ENCODE measurements around the gene LIN9.
"Not testable (repeated sequence)": the region's sequence is repeated elsewhere in the genome, so short reads cannot be mapped to it uniquely, and the experiment has no call there.

Gene LIN9, protein sequence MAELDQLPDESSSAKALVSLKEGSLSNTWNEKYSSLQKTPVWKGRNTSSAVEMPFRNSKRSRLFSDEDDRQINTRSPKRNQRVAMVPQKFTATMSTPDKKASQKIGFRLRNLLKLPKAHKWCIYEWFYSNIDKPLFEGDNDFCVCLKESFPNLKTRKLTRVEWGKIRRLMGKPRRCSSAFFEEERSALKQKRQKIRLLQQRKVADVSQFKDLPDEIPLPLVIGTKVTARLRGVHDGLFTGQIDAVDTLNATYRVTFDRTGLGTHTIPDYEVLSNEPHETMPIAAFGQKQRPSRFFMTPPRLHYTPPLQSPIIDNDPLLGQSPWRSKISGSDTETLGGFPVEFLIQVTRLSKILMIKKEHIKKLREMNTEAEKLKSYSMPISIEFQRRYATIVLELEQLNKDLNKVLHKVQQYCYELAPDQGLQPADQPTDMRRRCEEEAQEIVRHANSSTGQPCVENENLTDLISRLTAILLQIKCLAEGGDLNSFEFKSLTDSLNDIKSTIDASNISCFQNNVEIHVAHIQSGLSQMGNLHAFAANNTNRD

DNA sequence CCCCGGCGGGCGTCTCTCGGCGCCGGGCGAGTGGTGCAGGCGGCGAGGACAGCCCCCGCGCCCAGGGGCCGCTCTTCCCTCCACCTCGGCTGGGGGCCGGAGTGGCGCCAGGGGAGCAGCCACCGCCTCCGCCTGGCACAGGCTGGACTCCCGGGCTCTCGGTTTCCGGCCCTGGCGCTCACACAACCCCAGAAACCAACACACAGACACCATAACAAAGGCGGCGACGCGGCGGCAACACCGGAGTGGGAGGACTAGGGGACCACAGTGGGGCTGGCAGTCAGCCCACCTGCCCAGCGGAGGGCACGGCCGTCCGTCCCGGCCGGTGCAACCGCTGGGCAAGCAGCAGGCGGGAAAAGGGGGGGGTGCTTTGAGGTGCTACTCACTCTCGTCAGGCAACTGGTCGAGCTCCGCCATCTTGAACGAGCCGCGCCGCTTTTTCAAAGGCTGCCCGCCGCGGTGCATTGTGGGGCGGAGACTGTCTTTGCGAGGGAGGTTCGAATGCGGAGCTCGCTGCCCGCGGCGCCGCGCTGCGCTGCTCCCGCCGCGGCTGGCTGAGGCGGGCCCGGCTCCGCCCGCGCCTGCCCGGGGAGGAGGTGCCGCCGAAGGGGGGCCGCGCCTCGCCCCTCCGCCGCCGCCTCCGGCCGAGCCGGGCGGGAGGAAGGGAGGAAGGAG, at the start of gene LIN9:
TSS of gene LIN9 (minus strand) at position 442 of the 675 bp plus-strand sequence. CDS start at position 417, 25 bp downstream.
- peak; percentile 86 to 93 for DNase-seq

DNA sequence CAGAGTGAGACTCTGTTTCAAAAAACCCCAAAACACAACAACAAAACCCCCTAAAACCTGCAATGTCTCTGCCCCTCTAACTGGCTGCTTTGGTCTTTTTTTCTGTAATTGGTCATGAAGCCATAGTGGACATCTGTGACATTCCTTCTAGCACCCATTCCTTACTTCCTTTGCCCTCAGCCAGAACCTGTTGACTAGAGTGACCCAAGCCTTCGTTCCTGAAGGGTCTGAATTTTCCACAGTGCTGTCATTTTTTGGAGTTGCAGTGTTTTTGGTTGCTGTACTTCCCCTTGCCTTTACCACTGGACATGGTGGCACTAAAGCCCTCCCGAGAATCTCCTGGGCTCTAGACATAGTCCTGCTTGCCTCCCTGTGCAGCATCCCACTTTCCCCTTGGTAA, 48.5 kb upstream of the LIN9 start:
- no peak for DNase-seq

DNA sequence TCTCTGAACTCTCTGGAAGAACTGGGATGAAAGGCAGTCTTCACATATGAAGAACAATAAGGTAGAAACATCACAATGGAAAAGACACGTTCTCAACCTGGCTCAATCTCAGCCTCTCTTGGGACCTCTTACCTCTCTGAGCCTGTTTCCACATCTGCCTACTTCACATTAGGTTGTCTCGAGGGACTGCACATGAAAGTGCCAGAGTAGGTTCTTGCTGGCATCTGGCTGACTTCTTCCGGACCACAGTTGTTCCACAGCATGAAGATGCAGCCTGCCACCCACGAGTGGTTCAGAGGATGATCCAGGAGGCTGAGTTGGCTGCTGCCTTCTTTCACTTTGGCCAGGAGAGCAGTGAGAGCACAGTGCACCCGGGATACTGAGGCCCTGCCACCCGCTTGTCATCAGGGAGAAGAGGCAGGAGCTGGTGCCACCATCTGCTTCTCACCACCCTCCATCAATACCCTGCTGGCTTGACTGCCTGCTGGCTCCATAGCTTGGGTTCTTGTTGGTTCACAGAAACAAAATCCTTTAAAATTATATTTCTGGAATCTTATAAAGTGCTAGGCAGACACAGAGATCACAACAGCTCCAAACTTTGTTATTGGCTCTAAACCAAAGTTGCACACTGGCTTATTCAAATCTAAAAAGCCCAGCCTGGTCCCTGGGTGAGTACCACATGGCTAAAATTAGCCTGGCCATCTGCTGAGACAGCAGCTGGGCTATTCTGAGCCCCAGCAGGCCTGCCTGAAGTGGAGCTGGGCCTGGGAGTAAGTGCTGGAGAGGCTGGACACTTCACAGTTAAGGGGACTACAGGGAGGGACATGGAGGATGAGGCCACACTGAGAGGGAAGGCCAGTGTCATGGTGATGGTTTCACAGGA, 46.9 kb upstream of the LIN9 start:
- no peak for DNase-seq

DNA sequence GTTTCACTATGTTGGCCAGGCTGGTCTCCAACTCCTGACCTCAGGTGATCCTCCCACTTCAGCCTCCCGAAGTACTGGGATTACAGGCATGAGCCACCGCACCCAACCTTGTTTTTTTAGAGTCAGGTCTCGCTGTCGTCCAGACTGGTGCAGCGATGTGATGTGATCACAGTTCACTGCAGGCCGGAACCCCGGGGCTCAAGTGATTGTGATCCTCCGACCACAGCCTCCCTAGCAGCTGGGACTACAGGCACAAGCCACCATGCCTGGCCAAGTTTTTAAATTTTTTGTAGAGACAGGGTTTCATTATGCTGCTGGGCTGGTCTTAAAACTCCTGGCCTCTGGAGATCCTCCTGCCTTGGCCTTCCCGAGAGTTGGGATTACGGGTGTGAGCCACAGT, 46.1 kb upstream of the LIN9 start:
- no peak for DNase-seq

DNA sequence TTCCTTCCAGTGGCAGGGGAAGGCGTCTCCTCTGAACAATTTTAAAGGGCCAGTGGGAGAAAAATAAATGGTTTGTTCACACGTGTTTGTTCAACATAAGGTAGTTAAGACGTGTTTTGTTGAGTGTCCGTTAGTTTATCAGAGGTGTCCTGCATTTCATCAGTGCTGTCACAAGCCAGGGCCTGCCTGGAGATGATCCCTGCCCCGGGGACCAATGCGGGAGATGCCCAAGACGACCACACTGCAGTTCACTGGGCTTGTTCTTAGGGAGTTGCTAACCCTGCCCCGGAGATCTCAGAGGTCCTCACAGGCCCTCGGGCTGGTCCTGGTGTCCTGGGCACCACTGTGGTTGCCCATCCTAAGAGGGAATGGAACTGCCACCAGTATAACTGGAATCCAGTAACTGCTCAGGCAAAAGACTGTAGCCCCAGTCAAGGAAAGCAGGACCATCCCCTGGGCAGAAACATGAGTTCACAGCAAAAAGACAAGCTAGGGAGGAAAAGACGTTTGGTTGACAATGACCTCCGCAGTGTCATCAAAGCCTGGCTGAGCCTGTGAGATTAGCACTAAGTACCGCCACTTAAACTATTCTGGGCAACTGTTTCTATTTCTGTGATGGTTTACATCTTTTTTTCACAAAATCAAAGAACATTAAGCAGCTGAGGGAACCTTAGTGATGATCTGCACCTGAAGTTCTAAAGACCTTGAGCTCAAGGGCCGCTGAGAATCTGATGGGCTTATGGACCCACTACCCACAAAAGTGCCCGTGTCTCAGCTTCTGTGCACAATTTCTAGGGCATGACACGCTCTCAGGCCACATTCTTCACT, 44.9 kb upstream of the LIN9 start:
- no peak for DNase-seq

DNA sequence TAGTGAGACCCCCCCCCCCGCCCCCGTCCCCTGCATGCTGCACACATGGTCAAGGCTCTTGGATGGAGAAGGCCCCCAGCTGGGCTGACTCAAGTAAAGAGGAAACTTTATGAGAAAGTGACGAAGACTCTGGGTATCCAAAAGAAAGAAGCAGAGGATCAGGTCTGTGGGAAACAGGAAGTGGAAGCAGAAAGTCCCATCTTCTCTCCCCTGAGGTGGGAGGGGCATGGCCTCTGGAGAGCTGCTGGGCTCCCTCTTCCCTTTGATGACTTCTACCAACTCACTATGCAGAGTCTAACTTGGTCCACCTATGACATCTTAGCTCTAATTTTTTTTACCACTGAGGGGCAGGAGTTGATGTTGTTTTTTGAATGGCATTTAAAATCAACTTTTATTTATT, 42.7 kb upstream of the LIN9 start:
- no peak for DNase-seq

DNA sequence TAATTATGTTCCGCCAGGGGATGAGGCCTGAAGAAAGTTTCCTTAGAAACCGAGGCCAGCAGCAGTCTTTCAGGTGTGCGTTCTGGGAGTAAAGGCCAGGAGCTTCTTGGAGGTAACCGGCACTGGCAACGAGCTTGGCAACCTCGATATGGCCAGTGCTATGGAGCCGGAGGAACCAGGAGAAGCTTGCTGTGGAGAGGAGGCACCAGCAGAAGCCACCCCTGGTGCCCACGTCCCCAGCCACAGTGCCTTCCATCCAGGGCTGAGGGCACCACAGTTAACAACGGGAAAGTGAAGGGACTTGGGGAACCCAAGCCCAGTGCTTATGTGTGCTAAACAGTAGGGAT, 41.5 kb upstream of the LIN9 start:
- DNase-seq: no peak

DNA sequence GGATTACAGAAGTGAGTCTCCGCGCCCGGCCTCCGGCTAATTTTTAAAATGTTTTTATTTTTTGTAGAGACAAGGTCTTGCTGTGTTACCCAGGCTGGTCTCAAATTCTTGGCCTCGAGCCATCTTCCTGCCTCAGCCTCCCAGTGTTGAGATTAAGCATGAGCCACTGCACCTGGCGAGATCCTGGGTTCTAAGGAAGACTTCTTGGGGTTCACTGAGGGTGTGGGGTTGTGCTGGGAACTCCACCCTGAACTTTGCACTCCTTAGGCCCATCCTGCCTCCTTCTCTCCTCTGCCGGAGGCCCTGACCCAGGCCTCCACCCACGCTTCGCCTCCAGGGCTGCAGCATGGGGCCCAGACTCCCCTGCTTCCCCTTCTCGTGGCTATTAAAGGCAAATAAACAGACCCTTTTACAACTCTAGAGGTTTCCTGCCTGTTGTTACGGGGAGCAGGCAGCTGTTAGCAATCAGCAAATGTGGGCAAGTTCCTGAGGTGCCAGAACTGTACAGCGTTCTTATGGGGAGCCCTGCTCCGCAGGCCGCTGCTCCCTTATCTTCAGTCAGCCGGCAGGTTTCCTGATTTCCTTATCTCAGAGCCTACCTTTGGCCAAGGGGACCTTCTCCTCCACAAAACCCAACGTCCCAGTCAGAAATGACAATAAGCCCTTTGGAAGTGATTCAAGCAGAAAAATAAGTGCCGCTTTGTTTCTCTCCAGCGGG, 41.0 kb upstream of the LIN9 start:
- no peak for DNase-seq

DNA sequence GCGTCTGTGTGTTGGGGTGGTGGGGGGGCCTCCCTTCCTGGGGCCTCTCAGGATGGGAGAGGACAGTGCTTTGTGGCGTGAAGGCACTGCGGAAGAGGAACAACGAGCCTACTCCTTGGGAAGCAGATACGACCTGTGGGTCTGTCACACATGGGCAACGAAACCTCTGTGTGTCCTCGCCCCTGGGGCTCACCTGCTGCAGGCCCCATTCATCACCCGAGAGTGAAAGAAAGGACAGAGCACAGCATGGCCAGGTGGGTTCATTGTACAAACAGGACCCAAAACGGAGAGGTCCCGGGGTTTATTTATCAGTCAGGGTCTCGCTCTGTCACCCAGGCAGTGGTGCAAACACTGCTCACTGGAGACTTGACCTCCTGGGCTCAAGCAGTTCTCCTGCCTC, 40.1 kb upstream of the LIN9 start:
- no peak for DNase-seq

DNA sequence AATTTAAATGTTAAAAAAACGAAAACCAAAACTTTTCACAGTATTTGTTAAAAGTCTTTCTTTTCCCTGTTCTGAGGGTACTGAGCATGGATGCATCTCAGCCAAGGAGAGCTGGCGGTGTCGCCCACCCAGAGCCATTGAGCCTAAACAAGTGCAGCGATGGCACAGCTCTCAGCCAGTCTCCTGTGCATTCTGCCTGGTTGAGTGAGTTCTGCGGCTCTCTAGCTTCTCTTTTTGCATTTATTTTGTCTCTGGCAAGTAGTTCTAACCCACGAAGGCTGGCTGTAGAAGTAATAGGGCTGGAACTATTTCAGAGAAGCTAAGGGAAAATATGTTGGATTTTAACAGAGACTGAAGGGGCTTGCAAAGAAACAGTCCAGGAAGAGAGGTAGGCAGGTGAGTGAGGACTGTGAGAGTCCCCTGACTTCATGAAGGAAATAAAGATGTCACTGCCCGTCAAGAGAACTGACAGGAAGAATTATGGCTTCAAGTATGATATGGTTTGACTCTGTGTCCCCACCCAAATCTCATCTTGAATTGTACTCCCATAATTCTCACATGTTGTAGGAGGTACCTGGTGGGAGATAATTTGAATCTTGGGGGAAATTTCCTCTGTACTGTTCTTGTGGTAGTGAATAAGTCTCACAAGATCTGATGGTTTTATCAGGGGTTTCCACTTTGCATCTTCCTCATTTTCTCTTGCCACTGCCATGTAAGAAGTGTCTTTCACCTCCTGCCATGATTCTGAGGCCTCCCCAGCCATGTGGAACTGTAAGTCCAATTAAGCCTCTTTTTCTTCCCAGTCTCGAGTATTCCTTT, 35.7 kb upstream of the LIN9 start:
- no peak for DNase-seq

DNA sequence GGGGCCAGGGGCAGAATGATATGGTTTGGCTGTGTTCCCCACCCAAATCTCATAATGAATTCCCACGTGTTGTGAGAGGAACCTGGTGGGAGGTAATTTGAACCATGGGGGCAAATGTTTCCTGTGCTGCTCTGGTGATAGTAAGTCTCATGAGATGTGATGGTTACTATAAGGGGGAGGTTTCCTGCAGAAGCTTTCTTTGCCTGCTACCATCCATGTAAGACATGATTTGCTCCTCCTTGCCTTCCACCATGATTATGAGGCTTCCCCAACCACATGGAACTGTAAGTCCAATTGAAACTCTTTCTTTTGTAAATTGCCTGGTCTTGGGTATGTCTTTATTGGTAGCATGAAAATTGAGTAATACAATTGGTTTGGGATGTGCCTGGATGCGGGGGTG, 33.7 kb upstream of the LIN9 start:
- DNase-seq: no peak

DNA sequence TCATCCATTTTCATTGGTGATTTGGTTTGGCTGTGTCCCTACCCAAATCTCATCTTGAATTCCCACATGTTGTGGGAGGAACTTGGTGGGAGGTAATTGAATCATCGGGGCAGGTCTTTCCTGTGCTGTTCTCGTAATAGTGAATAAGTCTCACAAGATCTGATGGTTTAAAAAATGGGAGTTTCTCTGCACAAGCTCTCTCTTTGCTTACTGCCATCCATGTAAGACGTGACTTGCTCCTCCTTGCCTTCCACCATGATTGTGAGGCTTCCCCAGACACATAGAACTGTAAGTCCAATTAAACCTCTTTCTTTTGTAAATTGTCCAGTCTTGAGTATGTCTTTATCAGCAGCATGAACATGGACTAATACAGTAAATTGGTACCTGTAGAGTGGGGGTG, 31.1 kb upstream of the LIN9 start:
- DNase-seq: not testable (repeated sequence)

DNA sequence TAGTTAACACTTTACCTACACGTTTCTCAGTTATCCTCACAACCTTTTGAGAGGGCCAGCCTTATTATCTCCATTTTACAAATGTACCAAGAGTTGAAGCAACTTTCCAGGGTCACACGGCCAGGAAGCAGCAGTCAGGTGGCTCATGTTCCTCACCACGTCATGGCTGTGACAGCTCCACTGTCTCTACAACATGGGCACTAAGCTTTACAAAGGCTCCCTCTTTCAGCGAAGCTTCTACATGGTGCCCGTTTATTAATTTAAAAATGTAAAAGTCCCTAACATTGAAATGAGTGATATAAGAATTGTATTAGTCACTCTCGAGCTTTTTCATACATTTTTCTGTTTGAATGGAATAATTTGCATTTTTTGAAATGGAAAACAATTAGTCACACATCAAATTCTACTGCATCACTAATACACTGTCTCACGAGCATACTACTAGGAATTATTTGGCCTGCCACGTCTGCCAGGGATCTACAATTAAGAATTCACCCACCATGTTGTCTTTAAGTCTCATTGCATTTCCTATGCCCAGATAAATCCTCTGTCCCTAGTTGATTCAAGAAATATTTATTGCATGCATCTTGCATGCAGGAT, 28.4 kb upstream of the LIN9 start:
- DNase-seq: no peak

DNA sequence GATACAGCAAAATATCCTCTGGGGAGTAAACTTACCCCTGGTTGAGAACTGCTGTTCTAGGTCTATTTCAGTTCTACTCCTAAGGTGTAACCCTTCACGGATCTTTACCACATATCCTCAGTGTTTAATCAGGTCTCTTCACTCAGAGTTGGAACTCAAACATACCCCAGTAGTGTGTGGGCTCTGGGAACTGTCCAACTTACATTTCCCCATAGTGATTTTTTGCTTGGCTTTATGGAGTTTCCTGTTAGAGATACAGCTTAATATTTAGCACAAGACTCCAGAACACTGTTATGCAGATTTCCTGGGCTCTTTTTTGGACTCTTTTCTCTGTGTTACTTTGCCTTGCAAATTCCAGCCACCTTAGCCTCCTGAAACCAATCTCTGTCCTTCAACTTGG, 26.7 kb upstream of the LIN9 start:
- no peak for DNase-seq

DNA sequence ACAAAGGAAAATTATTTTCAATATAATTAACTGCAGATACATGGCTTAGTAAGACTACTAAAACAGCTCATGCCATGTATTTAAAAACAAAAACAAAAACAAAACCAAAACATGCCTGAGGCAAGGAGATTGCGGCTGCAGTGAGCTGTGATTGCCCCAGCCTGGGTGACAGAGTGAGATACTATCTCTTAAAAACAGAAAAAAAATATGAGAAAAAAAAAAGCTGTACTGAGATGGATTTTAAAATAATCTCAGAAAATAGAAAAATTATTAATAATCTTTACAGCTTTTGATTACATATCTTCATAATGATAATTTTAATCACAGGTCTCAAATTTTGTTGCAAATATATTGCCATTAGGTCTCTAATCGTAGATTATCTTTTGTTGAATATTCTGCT, 24.0 kb upstream of the LIN9 start:
- DNase-seq: no peak

DNA sequence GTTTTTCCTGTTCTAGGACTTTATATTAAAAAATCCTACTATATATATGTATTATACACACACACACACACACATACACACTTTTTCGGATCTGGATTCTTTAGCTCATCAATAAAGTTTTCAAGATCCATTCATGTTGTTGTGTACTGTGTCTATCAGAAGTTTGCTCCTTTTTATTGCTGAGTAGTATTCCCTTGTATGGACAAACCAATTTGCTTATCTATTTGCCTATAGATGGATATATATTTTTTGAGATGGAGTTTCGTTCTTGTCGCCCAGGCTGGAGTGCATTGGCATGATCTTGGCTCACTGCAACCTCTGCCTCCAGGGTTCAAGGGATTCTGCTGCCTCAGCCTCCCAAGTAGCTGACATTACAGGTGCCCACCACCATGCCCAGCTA, 20.3 kb upstream of the LIN9 start:
- DNase-seq: no peak

DNA sequence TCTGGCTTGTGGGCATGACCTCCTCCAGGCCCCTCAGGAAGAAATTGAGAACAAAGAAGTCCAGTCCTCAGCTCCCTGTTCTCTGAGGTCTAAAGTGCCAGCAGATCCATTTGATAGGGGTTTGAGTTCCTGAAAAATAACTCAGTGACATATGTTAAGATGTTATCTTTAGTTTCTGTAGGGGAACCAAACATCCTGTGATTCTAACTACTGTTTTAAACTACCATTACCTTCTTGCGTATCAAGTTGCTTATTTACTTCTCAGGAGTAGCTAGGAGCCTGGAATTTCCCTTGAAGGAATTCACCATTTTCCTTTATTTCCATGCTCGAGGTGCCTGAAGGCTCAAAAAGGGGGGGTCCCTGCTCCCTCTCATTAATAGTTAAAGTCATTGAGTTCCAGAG, 18.8 kb upstream of the LIN9 start:
- DNase-seq: no peak

DNA sequence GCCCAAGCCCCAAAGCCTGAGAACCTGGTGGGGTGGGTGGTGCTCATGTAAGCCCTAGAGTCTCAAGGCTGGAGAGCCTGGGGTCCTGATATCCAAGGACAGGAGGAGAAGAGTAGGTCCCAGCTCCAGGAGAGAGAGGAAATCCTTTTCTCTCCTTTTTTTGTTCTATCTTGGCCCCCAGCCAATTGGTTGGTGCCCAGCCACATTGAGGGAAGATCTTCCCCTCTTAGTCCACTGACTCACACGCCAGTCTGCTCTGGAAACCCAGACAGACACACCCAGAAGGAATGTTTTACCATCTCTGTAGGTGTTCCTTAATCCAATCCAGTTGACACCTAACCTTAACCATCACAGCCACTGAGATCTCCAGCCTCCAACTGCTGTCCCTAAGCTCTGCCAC, 16.2 kb upstream of the LIN9 start:
- DNase-seq: no peak

DNA sequence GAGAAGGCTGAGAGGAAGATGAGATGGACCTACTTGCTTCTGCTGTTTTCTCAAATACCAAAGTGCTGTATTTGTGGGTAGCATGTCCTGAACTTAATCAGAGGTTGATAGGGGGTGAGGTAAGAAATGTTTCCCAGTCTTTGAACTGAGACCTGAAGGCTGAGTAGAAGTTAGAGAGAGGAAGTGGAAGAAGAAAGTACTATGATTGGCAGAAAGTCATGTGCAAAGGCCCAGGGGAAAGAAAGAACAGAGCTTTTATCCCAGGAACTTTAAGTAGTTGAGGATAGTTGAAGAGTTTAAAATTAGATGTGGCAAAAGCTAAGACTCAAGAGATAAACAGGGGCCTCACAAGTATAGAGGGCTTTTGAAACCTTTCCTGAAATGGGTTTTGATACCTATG, 15.5 kb upstream of the LIN9 start:
- no peak for DNase-seq

DNA sequence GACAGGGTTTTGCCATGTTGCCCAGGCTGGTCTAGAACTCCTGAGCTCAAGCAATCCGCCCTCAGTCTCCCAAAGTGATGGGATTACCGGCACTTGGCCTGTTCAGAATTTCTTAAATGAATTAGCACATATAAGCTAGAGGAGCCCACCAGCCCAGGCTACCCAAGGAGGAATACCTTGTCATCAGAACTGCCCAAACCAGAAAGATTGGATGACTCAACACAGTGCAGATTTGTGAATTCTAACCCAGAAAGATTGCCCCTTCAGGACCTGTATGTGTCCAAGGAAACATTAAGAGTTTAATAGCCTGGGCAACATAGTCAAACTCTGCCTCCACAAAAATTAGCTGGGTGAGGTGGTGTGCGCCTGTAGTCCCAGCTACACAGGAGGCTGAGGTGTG, 14.0 kb upstream of the LIN9 start:
- no peak for DNase-seq

DNA sequence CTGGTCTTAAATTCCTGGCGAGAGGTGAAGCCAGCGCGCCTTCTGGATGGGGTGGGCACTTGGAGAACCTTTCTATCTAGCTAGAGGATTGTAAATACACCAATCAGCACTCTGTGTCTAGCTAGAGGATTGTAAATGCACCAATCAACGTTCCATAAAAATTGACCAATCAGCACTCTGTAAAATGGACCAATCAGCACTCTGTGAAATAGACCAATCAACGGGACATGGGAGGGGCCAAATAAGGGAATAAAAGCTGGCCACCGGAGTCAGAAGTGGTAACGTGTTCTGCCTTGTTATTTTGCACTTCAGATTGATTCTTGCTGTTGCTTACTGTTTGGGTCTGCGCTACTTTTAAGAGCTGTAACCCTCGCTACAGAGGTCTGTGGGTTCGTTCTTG, 12.0 kb upstream of the LIN9 start:
- no peak for DNase-seq
